LNCaP clone FGC (cell line): Measurements from ENCODE around the gene TICRR.

Experiments
- DNase-seq: peaks from one replicate; pipeline ENCODE4 v3.0.0-alpha.2; 2011; ENCODE audit warnings: low read depth
- H3K4me3 ChIP-seq: 2 replicates; pipeline ENCODE4 v1.5.1; 2011; ENCODE audit warnings: mild to moderate bottlenecking, low read depth, low read length, control low read depth
- CTCF ChIP-seq: IDR thresholded peaks from 2 replicates; pipeline ENCODE4 v1.5.1; 2012; ENCODE audit warnings: mild to moderate bottlenecking; ENCODE audit not compliant: control insufficient read depth, insufficient read depth; ENCODE audit errors: extremely low read depth

TICRR gene

GRCh38 chr15:89671687-89672086 lies 96.4 kb downstream of the TICRR start:
- TF ChIP-seq CTCF, result no peak
- no peak for DNase-seq
- no peak overlapping the region for H3K4me3 ChIP-seq

GRCh38 chr15:89672221-89673164 lies 97.2 kb downstream of the TICRR start:
- H3K4me3 ChIP-seq, result no peak overlapping the region
- TF ChIP-seq CTCF, result no peak
- DNase-seq, result no peak

GRCh38 chr15:89673165-89673512 lies 97.9 kb downstream of the TICRR start:
- peak; percentile 35; the same call in 1 of the 2 replicates for TF ChIP-seq CTCF
- no peak for DNase-seq
- H3K4me3 ChIP-seq, result no peak overlapping the region

- no peak for DNase-seq
- TF ChIP-seq CTCF, result no peak
- no peak overlapping the region for H3K4me3 ChIP-seq
Measured at GRCh38 chr15:89674526-89674925, 99.3 kb downstream of the TICRR start.

- DNase-seq, result no peak
- no peak for TF ChIP-seq CTCF
- no peak overlapping the region for H3K4me3 ChIP-seq
Measured at GRCh38 chr15:89675606-89676005, 100.3 kb downstream of the TICRR start.

GRCh38 chr15:89677381-89677780 lies 102.1 kb downstream of the TICRR start:
- TF ChIP-seq CTCF, result no peak
- no peak for DNase-seq
- H3K4me3 ChIP-seq, result no peak overlapping the region
